Endothelial cell of umbilical vein (primary cell): ENCODE measurements around the gene C1GALT1C1.

Experiments
- EZH2 ChIP-seq: IDR thresholded peaks from 2 replicates; pipeline ENCODE4 v1.6.1; 2012; ENCODE audit warnings: borderline replicate concordance, low read depth, mild to moderate bottlenecking, moderate library complexity, low read length, inconsistent platforms; ENCODE audit not compliant: severe bottlenecking
- POLR2A ChIP-seq: IDR thresholded peaks from 2 replicates; pipeline ENCODE4 v1.6.1; 2012; ENCODE audit warnings: low read depth, mild to moderate bottlenecking, control low read depth, low read length
- TF ChIP-seq, protein P1 (sequence below), 2 donors: IDR thresholded peaks; 1 replicate in 1 of 2; 2 replicates in 1 of 2; pipeline ENCODE4 v1.5.1; 2011; ENCODE audit warnings: low read length in 2 of 2, mild to moderate bottlenecking in 2 of 2, moderate library complexity in 2 of 2, control low read depth in 1 of 2, inconsistent platforms in 1 of 2, low read depth in 1 of 2; ENCODE audit not compliant: insufficient read depth in 1 of 2; ENCODE audit errors: extremely low read depth in 1 of 2

- TF ChIP-seq, protein P1, sequence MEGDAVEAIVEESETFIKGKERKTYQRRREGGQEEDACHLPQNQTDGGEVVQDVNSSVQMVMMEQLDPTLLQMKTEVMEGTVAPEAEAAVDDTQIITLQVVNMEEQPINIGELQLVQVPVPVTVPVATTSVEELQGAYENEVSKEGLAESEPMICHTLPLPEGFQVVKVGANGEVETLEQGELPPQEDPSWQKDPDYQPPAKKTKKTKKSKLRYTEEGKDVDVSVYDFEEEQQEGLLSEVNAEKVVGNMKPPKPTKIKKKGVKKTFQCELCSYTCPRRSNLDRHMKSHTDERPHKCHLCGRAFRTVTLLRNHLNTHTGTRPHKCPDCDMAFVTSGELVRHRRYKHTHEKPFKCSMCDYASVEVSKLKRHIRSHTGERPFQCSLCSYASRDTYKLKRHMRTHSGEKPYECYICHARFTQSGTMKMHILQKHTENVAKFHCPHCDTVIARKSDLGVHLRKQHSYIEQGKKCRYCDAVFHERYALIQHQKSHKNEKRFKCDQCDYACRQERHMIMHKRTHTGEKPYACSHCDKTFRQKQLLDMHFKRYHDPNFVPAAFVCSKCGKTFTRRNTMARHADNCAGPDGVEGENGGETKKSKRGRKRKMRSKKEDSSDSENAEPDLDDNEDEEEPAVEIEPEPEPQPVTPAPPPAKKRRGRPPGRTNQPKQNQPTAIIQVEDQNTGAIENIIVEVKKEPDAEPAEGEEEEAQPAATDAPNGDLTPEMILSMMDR (IDR thresholded peaks at IDR 0.05; ENCODE audit: extremely low read depth in 1 of 2, insufficient read depth in 1 of 2, low read depth in 1 of 2, low read length in 2 of 2): no peak
- TF ChIP-seq EZH2 (no peak), POLR2A (no peak)
These were observed 44.2 kb downstream of the C1GALT1C1 start for GRCh38 chrX:120585702-120586101.
